B cell (primary cell): ENCODE results near the gene KIAA0825.

Source experiments
- EZH2 ChIP-seq: IDR thresholded peaks from 2 replicates; pipeline ENCODE4 v1.6.1; 2012; ENCODE audit warnings: borderline replicate concordance, low read depth, mild to moderate bottlenecking, moderate library complexity, low read length; ENCODE audit not compliant: insufficient read depth, poor library complexity, severe bottlenecking
- TF ChIP-seq, protein P1 (sequence below): fragments of 200-600 bp; IDR thresholded peaks from one replicate; pipeline ENCODE4 v1.8.0; 2022; ENCODE audit warnings: antibody characterized with exemption, mild to moderate bottlenecking

DNA sequence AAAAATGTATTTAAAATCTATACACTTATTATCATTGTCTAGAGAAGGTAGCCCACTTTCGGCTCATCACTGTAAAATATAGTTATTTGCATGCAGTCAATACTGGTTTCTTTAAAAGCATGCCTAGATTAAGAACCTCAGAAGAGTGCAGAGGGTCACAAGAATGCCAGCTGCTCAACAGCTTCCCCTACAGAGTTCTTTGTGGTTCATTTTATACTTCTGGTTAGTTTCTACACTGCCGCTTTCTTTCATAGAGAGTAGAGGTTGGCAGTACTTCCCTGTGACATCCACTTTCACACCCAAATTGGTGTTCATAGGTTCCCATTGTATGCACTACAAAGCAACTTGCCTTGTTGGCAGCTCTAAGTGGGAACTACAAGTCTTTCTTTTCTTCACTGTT is 137.3 kb downstream of the KIAA0825 start:
- TF ChIP-seq, protein P1, sequence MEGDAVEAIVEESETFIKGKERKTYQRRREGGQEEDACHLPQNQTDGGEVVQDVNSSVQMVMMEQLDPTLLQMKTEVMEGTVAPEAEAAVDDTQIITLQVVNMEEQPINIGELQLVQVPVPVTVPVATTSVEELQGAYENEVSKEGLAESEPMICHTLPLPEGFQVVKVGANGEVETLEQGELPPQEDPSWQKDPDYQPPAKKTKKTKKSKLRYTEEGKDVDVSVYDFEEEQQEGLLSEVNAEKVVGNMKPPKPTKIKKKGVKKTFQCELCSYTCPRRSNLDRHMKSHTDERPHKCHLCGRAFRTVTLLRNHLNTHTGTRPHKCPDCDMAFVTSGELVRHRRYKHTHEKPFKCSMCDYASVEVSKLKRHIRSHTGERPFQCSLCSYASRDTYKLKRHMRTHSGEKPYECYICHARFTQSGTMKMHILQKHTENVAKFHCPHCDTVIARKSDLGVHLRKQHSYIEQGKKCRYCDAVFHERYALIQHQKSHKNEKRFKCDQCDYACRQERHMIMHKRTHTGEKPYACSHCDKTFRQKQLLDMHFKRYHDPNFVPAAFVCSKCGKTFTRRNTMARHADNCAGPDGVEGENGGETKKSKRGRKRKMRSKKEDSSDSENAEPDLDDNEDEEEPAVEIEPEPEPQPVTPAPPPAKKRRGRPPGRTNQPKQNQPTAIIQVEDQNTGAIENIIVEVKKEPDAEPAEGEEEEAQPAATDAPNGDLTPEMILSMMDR: no peak
- no peak for TF ChIP-seq EZH2
